Measurements from ENCODE around the gene YKT6. TPM values are rescaled to one million over a fixed set of nuclear protein-coding genes. Genes with fewer than 3 reads are reported as not detected.

The YKT6 gene
- total and polyA plus RNA-seq, 2 donors (not counting 3 experiments of a cell fraction or from before 2014, with no cell fraction given) = 117 to 120 TPM

DNA sequence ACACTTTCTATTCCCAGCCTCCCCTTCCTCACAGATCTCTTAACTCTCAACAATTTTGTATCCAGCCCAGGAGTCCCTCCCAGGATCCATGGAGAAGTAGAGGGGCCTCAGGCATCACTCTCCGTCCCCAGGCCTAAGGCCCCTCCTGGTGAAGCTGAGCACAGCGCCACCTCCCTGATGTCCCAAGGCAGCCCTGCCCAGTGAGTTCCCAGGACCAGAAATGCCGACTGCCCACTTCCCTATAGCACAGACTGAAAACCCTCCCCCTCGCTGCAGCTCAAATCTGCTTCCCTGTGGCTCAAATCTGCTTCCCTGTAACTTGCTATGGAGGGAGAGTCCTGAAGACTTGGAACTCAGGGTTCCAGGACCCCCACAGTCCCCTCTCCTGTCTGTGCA is 35.6 kb downstream of the YKT6 start:
- ChIA-PET POLR2A (no interaction called here), CTCF (interaction anchor here (1.2 to 1.9 kb wide), 5 partner anchors 18 to 329 kb away, joined by 3 to 5 read pairs (median 3); no protein-coding TSS in a partner anchor)
- intact Hi-C loops (cut with micrococcal nuclease) = no loop called here
- H3K27me3 ChIP-seq (ENCODE audit: control insufficient read depth in 2 of 2, insufficient read depth in 2 of 2, low read length in 2 of 2) = no peaks in the 10 kb centered on the region
- DNase-seq (ENCODE audit: low read depth, low spot score) (no peak), FAIRE-seq (no peak)
- H3K4me2 ChIP-seq (ENCODE audit: insufficient read depth, low read length) = no peak overlapping the region
- TF ChIP-seq POLR2A (IDR thresholded peaks at IDR 0.05; ENCODE audit: low read depth, low read length) (no peak), POLR2AphosphoS5 (IDR thresholded peaks at IDR 0.05; ENCODE audit: insufficient read depth, low read depth, low read length) (no peak), JUN (IDR thresholded peaks at IDR 0.05; ENCODE audit: borderline replicate concordance, insufficient read depth, insufficient read length, low read depth) (no peak)
- H3K9ac ChIP-seq (replicated peaks; ENCODE audit: extremely low read depth, insufficient read depth, low read length) = no peak overlapping the region
- H3K36me3 ChIP-seq (ENCODE audit: control insufficient read depth in 2 of 2, extremely low read depth in 1 of 2, insufficient read depth in 2 of 2, low read length in 2 of 2) = no peaks in the 10 kb centered on the region
- dilution Hi-C loops (cut with MboI; ENCODE audit: extremely low pct_ligation_motif_present, low sequenced_read_pairs) = no loop called here
- no peak overlapping the region for H3K4me3 ChIP-seq (replicated peaks in 1 of 3; ENCODE audit: insufficient read depth in 1 of 3, low read depth in 1 of 3, low read length in 3 of 3)
- no peak overlapping the region for H2AFZ ChIP-seq (ENCODE audit: low read depth, low read length)
- no TSS peak for BruUV-seq (replicated peaks)
- H3K79me2 ChIP-seq (ENCODE audit: control insufficient read depth, insufficient read depth, low read length) = no peaks in the 10 kb centered on the region
- no peaks in the 10 kb centered on the region for H4K20me1 ChIP-seq (replicated peaks; ENCODE audit: control insufficient read depth, extremely low read depth, insufficient read depth, low read length)
- no peak overlapping the region for H3K27ac ChIP-seq (ENCODE audit: insufficient read depth, low read depth, low read length)
- H3K4me1 ChIP-seq (ENCODE audit: control insufficient read depth, extremely low read depth, insufficient read depth, low read length) = no peaks in the 10 kb centered on the region
- H3K9me3 ChIP-seq (replicated peaks; ENCODE audit: control insufficient read depth, insufficient read depth, low read length) = no peaks in the 10 kb centered on the region
- no peaks in the 10 kb centered on the region for H3K9me1 ChIP-seq (replicated peaks; ENCODE audit: control insufficient read depth, extremely low read depth, insufficient read depth, low read length)

DNA sequence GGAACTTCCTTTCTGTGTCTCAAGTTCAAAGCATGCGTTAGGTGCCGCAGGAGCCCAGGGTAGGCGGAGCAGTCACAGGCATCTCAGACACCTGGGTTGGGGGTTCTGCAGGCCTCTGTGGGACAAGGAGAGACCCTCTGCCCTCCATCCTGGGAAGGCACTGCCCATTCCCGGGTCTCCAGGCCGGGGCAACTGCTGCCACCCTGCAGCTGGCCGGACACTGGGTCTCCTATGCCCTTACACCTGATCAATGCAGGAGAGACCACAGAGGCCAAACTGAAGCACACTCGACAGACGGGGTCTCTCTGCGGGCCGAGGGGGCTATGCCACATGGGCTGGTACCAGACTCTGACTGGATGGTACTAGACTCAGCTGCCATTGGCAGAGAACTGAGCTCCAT is 36.9 kb downstream of the YKT6 start:
- Histone ChIP-seq H3K9me3 (replicated peaks; ENCODE audit: control insufficient read depth, insufficient read depth, low read length) (no peaks in the 10 kb centered on the region), H3K4me1 (ENCODE audit: control insufficient read depth, extremely low read depth, insufficient read depth, low read length) (no peaks in the 10 kb centered on the region), H2AFZ (ENCODE audit: low read depth, low read length) (no peak overlapping the region), H3K9me1 (replicated peaks; ENCODE audit: control insufficient read depth, extremely low read depth, insufficient read depth, low read length) (no peaks in the 10 kb centered on the region), H4K20me1 (replicated peaks; ENCODE audit: control insufficient read depth, extremely low read depth, insufficient read depth, low read length) (no peaks in the 10 kb centered on the region), H3K9ac (replicated peaks; ENCODE audit: extremely low read depth, insufficient read depth, low read length) (no peak overlapping the region), H3K79me2 (ENCODE audit: control insufficient read depth, insufficient read depth, low read length) (no peaks in the 10 kb centered on the region), H3K4me3 (replicated peaks in 1 of 3; ENCODE audit: insufficient read depth in 1 of 3, low read depth in 1 of 3, low read length in 3 of 3) (no peak overlapping the region), H3K27ac (ENCODE audit: insufficient read depth, low read depth, low read length) (no peak overlapping the region), H3K4me2 (ENCODE audit: insufficient read depth, low read length) (no peak overlapping the region), H3K27me3 (ENCODE audit: control insufficient read depth in 2 of 2, insufficient read depth in 2 of 2, low read length in 2 of 2) (no peaks in the 10 kb centered on the region), H3K36me3 (ENCODE audit: control insufficient read depth in 2 of 2, extremely low read depth in 1 of 2, insufficient read depth in 2 of 2, low read length in 2 of 2) (no peaks in the 10 kb centered on the region)
- DNase-seq (ENCODE audit: low read depth, low spot score) = no peak
- intact Hi-C loops (cut with micrococcal nuclease) (no loop called here), dilution Hi-C loops (cut with MboI; ENCODE audit: extremely low pct_ligation_motif_present, low sequenced_read_pairs) (no loop called here)
- BruUV-seq (replicated peaks) = no TSS peak
- FAIRE-seq = no peak
- TF ChIP-seq EZH2 (IDR thresholded peaks at IDR 0.05; ENCODE audit: borderline replicate concordance, low read depth, low read length, severe bottlenecking) (no peak), JUN (IDR thresholded peaks at IDR 0.05; ENCODE audit: borderline replicate concordance, insufficient read depth, insufficient read length, low read depth) (no peak), MYC (IDR thresholded peaks at IDR 0.05; ENCODE audit: low read depth, low read length) (no peak), FOS (IDR thresholded peaks at IDR 0.05; ENCODE audit: borderline replicate concordance, insufficient read depth, low read length) (no peak), GATA2 (IDR thresholded peaks at IDR 0.05; ENCODE audit: insufficient read depth, insufficient read length, low read depth, low read length) (no peak)
- TF ChIP-seq, protein P1, sequence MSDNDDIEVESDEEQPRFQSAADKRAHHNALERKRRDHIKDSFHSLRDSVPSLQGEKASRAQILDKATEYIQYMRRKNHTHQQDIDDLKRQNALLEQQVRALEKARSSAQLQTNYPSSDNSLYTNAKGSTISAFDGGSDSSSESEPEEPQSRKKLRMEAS (IDR thresholded peaks at IDR 0.05; ENCODE audit: insufficient read depth, insufficient read length) = no peak
- TF ChIP-seq, protein P2, sequence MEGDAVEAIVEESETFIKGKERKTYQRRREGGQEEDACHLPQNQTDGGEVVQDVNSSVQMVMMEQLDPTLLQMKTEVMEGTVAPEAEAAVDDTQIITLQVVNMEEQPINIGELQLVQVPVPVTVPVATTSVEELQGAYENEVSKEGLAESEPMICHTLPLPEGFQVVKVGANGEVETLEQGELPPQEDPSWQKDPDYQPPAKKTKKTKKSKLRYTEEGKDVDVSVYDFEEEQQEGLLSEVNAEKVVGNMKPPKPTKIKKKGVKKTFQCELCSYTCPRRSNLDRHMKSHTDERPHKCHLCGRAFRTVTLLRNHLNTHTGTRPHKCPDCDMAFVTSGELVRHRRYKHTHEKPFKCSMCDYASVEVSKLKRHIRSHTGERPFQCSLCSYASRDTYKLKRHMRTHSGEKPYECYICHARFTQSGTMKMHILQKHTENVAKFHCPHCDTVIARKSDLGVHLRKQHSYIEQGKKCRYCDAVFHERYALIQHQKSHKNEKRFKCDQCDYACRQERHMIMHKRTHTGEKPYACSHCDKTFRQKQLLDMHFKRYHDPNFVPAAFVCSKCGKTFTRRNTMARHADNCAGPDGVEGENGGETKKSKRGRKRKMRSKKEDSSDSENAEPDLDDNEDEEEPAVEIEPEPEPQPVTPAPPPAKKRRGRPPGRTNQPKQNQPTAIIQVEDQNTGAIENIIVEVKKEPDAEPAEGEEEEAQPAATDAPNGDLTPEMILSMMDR (IDR thresholded peaks at IDR 0.05; ENCODE audit: extremely low read depth in 1 of 2, insufficient read depth in 1 of 2, low read depth in 1 of 2, low read length in 2 of 2) = no peak
- CTCF ChIA-PET = interaction anchor here (1.9 kb wide), 1 partner anchor 70 kb away, joined by 5 read pairs; no protein-coding TSS in a partner anchor
- POLR2A ChIA-PET = no interaction called here

Measured in endothelial cell of umbilical vein (primary cell).